GM18907 (cell line): ENCODE results near the gene NECTIN2.
A peak's percentile ranks its signal among the peaks of the same experiment; 100 is the strongest.

Experiments
- ATAC-seq: cut with Tn5 transposase; IDR thresholded peaks from one replicate; pipeline ENCODE4 v1.9.1; 2021; ENCODE audit warnings: mild to moderate bottlenecking, moderate library complexity; ENCODE audit not compliant: unreplicated experiment

Gene NECTIN2

DNA sequence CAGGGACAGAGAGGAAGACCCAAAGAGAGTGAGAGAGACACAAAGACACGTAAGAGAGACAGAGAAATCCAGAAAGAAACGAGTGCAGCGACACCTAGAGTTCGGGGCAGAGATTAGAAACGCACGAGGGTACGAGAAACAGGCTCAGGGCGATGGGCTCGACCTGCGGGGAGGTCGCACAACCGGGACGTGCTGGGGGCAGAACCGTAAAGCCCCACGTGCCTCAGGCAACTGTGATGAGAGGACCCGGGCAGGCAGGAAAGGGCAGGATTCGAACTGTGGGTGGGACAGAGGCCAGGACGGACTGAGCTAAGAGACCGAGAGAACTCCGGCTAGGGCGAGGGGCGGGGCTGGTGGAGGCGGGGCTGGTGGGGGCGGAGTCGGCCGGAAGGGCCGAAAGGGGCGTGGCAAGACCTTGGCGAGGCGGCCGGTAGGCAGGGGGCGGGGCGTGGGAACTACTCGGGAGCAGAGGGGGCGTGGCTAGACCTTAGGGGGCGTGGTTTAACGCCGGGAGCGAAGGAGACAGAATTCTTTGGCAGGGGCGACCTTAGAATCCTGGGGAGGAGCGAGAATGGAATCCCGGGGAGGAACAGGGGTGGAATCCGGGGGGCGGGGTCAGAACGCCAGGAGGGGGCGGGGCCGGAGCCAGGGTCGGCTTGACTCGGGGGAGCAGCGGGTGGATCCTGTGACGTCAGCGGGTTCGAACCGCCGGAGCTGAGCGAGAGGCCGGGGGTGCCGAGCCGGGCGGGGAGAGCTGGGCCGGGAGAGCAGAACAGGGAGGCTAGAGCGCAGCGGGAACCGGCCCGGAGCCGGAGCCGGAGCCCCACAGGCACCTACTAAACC is at the start of gene NECTIN2:
Gene NECTIN2, plus strand, starts transcription at position 686 of the 843 bp plus-strand sequence. CDS start 229 bp downstream, outside the sequence.
- no peak for ATAC-seq

DNA sequence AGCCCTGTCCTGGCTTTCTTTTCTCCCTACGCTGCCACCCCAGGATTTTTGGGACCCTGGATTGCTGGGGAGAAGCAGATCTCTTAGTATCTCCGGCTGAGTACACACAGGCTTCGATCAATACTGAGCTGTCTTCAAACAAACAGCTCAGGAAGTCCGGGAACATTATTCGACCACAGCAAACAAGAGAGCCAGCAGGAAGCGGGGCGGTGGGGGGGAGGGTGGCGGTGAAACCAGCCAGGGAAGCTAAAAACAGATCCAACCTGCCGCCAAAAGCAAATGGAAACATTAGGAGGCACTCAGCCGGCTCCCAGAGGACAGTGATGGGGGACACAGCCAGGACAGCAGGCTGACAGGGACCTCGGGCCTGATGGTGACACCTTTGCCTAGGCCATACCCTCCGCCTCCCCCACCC is 49.4 kb upstream of the NECTIN2 start:
- no peak for ATAC-seq

DNA sequence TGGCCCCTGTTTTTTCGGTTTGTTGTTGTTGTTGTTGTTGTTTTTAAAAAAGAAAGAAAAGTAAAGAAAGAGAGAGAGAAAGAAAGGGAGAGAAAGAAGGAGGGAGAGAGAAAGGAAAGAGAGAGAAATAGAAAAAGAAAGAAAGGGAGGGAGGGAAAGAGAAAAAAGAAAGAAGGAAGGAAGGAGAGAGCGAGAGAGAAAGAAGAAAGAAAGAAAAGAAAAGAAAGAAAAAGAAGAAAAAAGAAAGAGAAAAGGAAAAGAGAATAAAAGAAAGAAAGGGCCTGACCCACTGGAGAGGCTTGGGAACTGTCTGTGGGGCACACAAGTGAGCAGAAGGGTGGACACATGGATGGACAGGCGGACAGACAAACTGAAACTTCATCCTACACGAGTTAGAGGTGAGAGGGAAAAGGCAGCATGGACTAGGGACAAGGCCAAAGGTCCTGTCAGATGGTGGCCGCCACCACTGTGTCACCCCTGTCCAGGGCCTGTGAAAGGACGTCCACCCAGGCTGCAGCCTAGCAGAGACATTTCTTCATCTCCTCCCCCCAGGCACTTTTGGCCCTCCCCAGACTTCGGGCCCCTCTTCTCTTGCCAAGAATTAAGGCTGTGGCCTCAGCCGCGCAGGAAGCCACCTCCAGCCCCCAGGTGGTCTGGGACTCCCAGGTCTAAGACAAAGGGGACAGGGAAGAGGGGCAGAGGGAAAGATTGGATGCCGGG is 46.3 kb upstream of the NECTIN2 start:
- ATAC-seq = no peak

DNA sequence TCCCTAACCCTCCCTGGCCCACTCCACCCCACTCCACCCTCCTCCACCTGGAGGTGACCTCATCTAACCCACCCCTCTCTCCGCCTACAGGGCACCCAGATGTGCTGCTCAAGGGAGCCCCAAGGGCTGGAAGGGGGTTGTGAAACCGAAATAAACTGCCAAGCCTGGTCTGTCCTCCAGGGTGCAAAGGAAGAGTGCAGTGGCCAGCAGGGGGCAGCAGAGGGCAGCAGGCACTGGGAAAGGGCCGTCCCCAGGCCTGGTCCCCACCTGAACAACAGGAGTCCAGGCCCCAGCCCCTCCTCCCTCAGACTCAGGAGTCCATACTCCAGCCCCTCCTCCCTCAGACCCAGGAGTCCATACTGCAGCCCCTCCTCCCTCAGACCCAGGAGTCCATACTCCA is 45.6 kb upstream of the NECTIN2 start:
- peak; percentile 76 for ATAC-seq

DNA sequence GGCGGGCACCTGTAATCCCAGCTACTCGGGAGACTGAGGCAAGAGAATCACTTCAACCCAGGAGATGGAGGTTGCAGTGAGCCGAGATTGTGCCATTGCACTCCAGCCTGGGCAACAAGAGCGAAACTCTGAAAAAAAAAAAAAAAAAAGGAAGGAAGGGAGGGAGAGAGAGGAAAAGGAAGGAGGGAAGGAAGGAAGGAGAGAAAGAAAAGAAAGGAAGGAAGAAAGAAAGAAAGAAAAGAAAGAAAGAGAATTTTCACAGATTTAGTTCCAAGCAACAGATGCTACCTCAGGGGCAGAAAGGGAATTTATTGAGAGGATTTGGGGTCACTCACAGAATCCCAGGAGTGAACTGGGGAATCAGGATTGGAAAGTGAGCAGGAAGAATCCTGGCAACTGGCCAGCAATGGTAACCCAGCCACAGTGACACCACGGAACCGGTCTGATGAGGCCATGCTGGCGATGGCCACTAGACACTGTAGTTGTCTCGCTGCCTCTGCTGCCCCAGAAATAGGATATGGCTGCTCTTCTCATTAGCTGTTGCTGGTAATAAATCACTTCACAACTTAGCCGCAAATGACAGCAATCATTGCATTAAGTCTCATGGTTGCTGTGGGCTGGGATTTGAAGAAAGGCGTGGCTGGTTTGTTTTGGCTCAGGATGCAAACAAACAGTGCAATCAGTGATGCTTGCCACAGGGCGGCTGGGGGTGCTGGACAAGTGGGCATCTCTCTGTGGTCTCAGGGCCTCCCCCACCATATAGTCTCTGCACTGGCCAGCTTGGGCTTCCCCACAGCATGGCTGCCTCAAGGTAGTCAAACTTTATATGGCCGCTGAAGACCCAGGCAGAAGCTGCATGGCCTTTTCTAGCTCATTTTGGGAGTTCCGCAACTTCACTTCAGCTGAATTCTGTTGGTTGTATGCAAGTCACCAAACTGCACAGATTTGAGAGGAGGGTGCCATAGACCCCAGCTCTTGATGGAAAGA is 42.4 kb upstream of the NECTIN2 start:
- ATAC-seq = no peak

DNA sequence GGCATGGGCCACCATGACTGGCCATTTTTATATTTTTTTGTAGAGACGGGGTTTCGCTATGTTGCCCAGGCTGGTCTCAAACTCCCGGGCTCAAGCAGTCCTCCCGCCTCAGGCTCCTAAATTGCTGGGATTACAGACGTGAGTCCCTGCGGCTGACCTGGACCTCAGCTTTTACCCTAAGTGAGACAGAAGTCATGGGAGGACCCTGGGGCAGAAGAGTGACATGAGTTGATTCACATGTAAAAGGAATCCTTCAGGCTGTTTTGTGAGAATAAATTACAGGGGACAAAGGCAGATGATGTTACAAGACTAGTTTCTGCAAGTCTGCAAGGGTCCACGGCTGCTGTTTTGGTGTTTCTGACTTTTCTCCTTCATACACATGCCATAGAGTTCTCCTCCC is 39.8 kb upstream of the NECTIN2 start:
- ATAC-seq = no peak

DNA sequence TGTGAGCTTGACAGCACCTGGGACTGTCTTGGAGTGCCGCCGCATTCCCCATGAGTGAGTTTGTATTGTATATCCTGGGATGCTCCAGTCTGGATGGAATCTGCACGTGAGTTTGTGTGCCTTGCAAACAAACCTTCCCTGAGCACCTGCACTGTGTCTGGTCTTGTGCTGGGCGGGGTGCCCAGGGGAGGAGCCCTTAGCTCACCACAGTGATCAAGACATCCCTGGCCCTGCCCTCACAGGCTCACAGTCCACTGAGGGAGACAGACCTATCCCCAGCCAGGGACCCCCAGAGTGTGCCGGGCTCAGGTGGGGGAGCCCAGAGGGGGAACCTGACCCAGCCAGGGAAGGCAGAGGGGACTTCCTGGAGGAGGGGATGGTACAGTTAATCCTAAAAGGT is 38.9 kb upstream of the NECTIN2 start:
- no peak for ATAC-seq

DNA sequence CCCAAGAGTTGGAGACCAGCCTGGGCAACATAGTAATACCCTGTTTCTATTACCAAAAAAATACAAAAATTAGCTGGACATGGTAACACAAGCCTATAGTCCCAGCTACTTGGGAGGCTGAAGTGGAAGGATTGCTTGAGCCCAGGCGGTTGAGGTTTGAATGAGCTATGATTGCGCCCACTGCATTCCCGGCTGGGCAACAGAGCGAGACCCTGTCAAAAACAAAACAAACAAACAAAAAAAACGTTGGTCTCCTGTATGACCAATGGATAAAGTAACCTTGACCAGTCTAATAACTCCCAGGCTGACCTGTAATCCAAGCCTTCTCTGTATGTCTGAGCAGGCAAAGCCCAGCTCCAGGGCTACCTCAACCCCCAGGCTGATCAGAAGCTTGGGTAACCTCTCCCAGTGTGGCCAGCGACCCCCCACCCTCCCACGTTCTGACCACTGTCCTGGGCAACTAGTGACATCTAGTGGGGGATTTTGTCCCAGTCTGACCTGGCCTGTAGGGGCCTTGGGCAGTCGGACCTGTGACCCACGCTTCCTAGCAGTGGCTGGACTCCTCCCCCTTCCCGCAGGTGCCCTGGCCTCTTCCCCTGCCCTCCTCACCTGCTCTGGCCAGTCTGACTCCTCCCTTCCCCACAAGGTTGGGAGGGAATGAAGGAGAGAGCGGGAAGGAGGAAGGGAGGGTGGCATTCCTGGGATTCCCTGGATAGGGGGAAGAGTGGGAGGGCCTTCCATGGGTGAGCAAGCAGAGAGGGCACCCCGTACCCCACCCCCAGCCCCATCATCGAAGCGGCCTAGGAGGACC is 38.2 kb upstream of the NECTIN2 start:
- ATAC-seq = no peak

DNA sequence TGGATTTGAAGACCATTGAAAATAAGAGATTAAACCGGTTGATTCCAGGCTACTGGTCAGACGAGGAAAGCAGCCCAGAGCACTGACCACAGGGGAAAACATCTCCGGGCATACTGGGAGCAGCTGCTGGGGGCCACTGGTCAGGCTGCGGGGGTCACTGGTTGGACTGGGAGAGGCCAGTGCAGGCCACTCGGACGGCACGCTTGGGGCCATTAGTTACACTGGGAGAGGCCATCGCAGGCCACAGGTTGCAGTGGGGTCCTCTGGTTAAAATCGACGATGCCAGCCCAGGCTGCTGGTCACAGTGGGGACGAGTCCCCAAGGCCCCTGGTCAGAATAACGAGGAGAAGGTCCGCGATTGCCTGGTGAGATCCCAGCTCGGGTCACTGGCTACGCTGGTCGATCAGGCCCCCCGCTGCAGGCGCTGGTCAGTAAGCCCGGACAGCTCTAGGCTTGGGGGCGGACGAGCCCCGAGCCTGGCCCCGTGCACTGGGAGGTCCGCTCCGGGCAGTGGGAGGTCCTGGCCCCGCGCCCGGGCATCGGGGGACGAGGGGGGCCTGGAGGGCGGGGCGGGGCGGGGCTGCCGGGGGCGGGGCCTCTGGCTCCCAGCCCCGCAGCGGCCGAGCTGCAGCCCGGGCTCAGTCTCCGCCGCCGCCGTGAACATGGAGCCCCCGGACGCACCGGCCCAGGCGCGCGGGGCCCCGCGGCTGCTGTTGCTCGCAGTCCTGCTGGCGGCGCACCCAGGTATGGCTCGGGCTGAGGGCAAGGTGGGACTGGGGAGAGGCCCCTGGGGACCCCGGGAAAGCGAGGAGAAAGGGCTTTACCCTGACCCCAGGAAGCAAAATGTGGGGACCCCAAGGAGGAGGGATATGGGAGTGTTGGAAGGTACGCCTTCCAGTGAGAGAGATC is 37.4 kb upstream of the NECTIN2 start, which contains the start of gene BCAM:
Gene BCAM, plus strand, starts transcription at position 641 of the 909 bp plus-strand sequence. Its CDS starts 22 bp downstream, at position 663.
- ATAC-seq = no peak

DNA sequence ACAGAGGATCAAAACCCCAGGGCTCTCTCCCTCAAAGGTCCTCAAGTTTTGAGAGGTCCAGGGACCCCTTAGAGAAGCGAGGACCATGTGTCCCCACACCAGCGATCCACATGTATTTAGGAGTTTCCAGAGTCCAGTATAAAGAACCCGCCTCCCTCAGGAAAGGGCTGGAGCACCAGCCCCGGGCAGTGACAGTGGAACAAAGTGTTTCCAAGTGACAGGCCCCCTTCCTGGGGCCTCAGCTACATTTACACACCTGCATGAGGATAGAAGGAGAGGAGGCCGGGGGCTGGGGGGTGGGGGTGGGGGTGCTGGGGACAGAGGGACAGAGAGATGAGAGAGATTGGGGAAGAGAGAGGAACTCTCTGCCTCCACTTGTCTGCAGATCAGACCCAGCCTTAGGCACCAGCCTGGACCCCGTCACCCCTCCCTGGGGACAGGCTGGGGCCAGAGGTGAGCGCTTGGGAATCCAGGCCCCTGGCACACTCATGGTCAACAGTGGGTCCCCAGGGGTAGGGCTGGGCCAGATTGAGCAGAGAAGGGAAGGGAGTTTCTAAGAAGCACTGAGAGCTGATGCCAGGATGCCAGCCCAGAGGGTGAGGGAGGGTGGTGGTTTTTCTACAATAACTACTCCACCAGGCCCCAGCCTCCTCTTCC is 36.4 kb upstream of the NECTIN2 start:
- ATAC-seq = no peak

DNA sequence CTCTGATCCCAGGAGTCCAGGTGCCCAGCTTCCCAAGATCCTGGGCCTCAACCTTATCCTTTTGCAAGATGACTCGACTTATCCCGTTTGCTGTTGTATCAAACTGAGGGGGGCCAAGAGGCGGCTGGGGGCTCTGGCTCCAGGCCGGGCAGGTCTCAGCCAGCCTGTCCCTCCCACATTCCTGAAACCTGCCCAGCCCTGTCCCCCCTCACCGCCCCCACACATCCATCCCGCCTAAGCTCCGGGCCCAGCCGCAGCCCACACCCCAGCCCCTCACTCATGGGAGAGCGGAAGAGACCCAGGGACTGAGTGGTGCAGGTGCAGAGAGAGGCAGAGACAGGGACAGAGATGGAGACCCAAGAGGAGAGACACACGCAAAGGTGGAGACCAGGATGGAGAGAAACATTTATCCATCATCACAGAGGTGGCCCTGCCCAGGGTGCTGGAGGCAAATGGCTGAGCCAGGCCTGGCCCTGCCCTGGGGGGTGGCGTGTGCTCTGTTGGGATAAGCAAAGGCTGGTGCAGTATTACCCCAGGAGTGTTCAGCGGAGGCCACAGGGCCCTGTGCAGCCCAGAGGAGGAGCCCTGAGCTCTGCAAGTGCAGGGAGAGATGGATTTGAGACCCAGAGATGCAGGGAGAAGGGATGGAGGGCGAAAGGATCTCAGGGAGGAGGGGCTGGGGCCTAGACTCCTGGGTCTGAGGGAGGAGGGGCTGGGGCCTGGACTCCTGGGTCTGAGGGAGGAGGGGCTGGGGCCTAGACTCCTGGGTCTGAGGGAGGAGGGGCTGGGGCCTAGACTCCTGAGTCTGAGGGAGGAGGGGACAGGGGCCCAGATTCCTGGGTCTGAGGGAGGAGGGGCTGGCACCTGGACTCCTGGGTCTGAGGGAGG is 35.6 kb upstream of the NECTIN2 start:
- no peak for ATAC-seq

DNA sequence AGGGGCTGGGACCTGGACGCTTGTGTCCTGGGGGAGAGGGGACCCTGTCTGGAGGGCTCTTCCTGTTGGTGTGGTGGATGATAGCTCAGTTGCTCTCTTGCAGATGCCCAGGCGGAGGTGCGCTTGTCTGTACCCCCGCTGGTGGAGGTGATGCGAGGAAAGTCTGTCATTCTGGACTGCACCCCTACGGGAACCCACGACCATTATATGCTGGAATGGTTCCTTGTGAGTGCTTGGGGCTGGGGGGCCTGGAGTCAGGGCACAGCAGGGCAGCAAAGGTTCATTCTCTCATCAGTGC is 35.0 kb upstream of the NECTIN2 start:
- ATAC-seq = no peak

DNA sequence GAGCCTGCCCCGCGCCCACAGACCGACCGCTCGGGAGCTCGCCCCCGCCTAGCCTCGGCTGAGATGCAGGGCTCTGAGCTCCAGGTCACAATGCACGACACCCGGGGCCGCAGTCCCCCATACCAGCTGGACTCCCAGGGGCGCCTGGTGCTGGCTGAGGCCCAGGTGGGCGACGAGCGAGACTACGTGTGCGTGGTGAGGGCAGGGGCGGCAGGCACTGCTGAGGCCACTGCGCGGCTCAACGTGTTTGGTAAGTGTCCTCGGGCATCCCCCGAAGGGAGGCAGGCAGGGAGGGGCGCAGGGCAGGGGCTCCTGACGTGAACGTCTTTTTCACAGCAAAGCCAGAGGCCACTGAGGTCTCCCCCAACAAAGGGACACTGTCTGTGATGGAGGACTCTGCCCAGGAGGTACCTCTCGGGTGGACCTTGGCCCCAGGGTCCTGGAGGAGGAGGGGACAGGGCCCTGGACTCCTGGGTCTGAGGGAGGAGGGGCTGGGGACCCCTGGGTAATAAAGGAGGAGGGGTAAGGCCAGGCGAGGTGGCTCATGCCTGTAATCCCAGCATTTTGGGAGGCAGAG is 33.9 kb upstream of the NECTIN2 start:
- ATAC-seq = no peak

DNA sequence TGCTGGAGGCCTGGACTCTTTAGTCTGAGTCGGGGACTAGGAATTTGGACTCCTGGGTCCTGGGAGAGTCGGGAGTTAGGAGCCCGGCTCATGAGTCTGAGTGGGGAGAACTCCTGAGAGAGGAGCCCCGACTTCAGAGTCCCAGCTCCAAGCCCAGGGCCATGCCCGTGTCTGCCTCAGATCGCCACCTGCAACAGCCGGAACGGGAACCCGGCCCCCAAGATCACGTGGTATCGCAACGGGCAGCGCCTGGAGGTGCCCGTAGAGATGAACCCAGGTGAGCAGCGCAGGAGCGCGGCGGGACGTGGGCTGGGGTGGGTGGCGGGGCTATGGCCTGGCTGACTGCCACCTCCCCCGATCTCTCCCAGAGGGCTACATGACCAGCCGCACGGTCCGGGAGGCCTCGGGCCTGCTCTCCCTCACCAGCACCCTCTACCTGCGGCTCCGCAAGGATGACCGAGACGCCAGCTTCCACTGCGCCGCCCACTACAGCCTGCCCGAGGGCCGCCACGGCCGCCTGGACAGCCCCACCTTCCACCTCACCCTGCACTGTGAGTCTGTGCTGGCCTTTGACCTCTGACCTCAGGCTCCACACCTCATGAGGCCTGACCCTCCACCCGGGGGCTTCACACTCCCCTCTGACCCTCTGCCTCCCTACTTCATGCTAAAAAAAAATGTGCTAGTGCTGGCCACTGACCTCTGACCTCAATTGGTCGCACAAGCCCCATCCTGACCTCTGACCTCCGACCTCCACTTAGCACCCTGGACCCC is 32.8 kb upstream of the NECTIN2 start:
- ATAC-seq = no peak

DNA sequence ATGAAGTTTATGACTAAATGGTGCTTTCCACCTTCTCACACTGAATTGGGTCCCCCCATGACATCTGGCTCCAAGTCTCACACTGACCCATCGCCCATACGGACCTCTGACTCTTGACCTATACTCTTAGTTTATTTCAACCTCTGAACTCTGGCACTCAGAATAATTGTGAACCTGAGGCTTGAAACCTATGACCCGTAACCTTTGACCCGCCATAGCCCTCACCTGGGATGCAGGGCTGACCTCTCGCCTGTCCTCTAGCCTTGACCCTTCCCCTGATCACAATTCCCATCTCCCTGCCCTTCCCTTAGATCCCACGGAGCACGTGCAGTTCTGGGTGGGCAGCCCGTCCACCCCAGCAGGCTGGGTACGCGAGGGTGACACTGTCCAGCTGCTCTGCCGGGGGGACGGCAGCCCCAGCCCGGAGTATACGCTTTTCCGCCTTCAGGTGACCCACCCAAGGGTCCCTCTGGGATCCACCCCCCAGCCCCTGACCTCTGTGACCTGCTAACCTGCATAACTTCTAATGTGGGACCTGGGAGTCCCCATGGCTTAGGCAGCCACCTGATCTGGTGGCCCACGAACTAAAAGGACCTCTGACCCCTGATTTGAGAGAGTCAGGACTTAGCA is 32.1 kb upstream of the NECTIN2 start:
- ATAC-seq = no peak

DNA sequence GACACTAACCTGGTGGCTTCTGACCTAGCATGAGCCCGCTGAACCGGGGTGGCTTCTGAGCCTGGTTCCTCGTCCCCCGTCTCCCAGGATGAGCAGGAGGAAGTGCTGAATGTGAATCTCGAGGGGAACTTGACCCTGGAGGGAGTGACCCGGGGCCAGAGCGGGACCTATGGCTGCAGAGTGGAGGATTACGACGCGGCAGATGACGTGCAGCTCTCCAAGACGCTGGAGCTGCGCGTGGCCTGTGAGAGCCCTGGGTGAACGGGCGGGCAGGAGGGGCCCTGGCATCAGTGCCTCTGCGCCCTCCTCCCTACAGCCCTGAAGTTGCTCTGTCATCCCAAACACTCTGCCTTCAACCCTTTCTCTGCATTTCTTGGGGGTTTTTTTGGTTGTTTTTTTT is 31.6 kb upstream of the NECTIN2 start:
- ATAC-seq = no peak
